Tibial nerve (tissue), 4 donors: ENCODE results near the gene RUNDC3A.

Experiments used
- CTCF ChIP-seq, 5 experiments: fragments of 200-600 bp in 3 of 5; fragments of 450-650 bp in 2 of 5; sonication (generic) in 3 of 5; IDR thresholded peaks; one replicate each; pipeline ENCODE4 v1.5.1; 2016 to 2019; ENCODE audit warnings: antibody characterized with exemption in 5 of 5, mild to moderate bottlenecking in 3 of 5, moderate library complexity in 2 of 5
- EP300 ChIP-seq, 2 donors: sonication (generic); formaldehyde crosslinking; IDR thresholded peaks; one replicate each; pipeline ENCODE4 v1.6.1; 2017; ENCODE audit warnings: antibody characterized with exemption in 2 of 2, mild to moderate bottlenecking in 1 of 2

- TF ChIP-seq CTCF (IDR thresholded peaks at IDR 0.05): no peak
- TF ChIP-seq EP300 (IDR thresholded peaks at IDR 0.05): no peak
Measured at GRCh38 chr17:44269535-44270240, 38.7 kb upstream of the RUNDC3A start.
